GM12878 (cell line): Measurements from ENCODE around the gene F13A1. TPM values are rescaled to one million over a fixed set of nuclear protein-coding genes. Genes with fewer than 3 reads are reported as not detected.

Source experiments
- ATAC-seq: fragments of 200-7000 bp; cut with Tn5 transposase; 3 replicates; pipeline ENCODE4 v1.9.1; 2020; ENCODE audit warnings: mild to moderate bottlenecking, moderate library complexity
- BruUV-seq: library from RNA; stranded (reverse); fragments of 400-500 nt; replicated peaks from 2 replicates; lab custom pipeline; 2021; lab: Mats Ljungman, UMichigan
- CTCF ChIA-PET: fragments of 300-600 bp; sonication (Branson Sonifier 250); formaldehyde crosslinking; extraction: SDS; loops from one replicate; lab custom pipeline; 2021; ENCODE audit warnings: inconsistent platforms; lab: Yijun Ruan, JAX
- POLR2A ChIA-PET: fragments of 350-600 bp; formaldehyde crosslinking; extraction: SDS; loops from one replicate; lab custom pipeline; 2021; ENCODE audit warnings: inconsistent platforms; lab: Charles Lee
- RAD21 ChIA-PET: fragments of 300-600 bp; sonication (Branson Sonifier 250); formaldehyde crosslinking; loops from one replicate; lab custom pipeline; 2023; ENCODE audit warnings: antibody characterized with exemption; ENCODE audit not compliant: unreplicated experiment; lab: Charles Lee
- SMC1A ChIA-PET: fragments of 300-600 bp; sonication (Branson Sonifier 250); formaldehyde crosslinking; loops from one replicate; lab custom pipeline; 2023; ENCODE audit not compliant: unreplicated experiment, uncharacterized antibody; lab: Charles Lee
- DNase-seq: peaks from one replicate; pipeline ENCODE4 v3.0.0-alpha.2; 2011; ENCODE audit warnings: low read depth, low spot score
- FAIRE-seq: peaks from 3 replicates; lab custom pipeline; 2011; peaks lifted over from hg19 to GRCh38; lab: Jason Lieb, UNC
- H2AFZ ChIP-seq: 2 replicates; pipeline ENCODE4 v1.6.0; 2011; ENCODE audit warnings: low read depth, low read length, control low read depth; ENCODE audit not compliant: control insufficient read depth
- H3K27ac ChIP-seq: 2 replicates; pipeline ENCODE4 v1.5.1; 2011; ENCODE audit warnings: control low read depth; ENCODE audit not compliant: control insufficient read depth, insufficient read depth
- H3K27me3 ChIP-seq, 2 experiments: replicated peaks in 1 of 2; 2 replicates each; pipeline versions ENCODE4 v1.6.0 to v1.6.1; 2011; ENCODE audit warnings: low read length in 1 of 2; ENCODE audit not compliant: control insufficient read depth in 2 of 2, insufficient read depth in 2 of 2
- H3K36me3 ChIP-seq, 2 experiments: 2 replicates each; pipeline ENCODE4 v1.5.1; 2011; ENCODE audit warnings: low read length in 1 of 2; ENCODE audit not compliant: control insufficient read depth in 2 of 2, insufficient read depth in 2 of 2
- H3K4me1 ChIP-seq: 2 replicates; pipeline ENCODE4 v1.6.1; 2011; ENCODE audit warnings: mild to moderate bottlenecking, low read length, moderate library complexity, mixed read lengths; ENCODE audit not compliant: control insufficient read depth, insufficient read depth
- H3K4me2 ChIP-seq: 2 replicates; pipeline ENCODE4 v1.6.0; 2011; ENCODE audit warnings: control low read depth; ENCODE audit not compliant: control insufficient read depth, insufficient read depth
- H3K4me3 ChIP-seq: fragments of 200-600 bp; sonication (generic); 2 replicates; pipeline ENCODE4 v1.5.1; 2016
- H3K79me2 ChIP-seq: 2 replicates; pipeline ENCODE4 v1.6.0; 2011; ENCODE audit warnings: low read length; ENCODE audit not compliant: control insufficient read depth, insufficient read depth
- H3K9ac ChIP-seq: 2 replicates; pipeline ENCODE4 v1.8.0; 2011; ENCODE audit warnings: low read length, control low read depth, mixed read lengths; ENCODE audit not compliant: control insufficient read depth, insufficient read depth
- H3K9me3 ChIP-seq: replicated peaks from 3 replicates; pipeline ENCODE4 v1.5.1; 2011; ENCODE audit warnings: mild to moderate bottlenecking, low read length; ENCODE audit not compliant: control insufficient read depth, insufficient read depth
- H4K20me1 ChIP-seq: 2 replicates; pipeline ENCODE4 v1.6.0; 2011; ENCODE audit not compliant: control insufficient read depth, insufficient read depth
- CHD1 ChIP-seq: IDR thresholded peaks from 2 replicates; pipeline ENCODE4 v1.6.1; 2012; ENCODE audit warnings: low read depth, low read length, improper control_type of control experiment
- ZBTB4 ChIP-seq: fragments of 450-650 bp; formaldehyde crosslinking; IDR thresholded peaks from 2 replicates; pipeline ENCODE4 v1.4.0; 2022; ENCODE audit warnings: mild to moderate bottlenecking, moderate library complexity
- ZNF24 ChIP-seq: fragments of 450-650 bp; IDR thresholded peaks from 2 replicates; pipeline ENCODE4 v1.6.1; 2017; ENCODE audit warnings: antibody characterized with exemption, mild to moderate bottlenecking
- WGBS: methylation state at CpG from one replicate; pipeline ENCODE4 v1.1.6; 2016; ENCODE audit warnings: low lambda C conversion rate; ENCODE audit not compliant: insufficient replicate concordance, insufficient coverage; ENCODE audit errors: missing lambda C conversion rate; 5-methylcytosine and 5-hydroxymethylcytosine counted together
- in situ Hi-C: fragments of 300-500 bp; cut with MboI; formaldehyde crosslinking; loops from 9 replicates; pipeline ENCODE4 v1.14.3; 2018; ENCODE audit warnings: mixed read lengths
- intact Hi-C: fragments of 100-400 bp; cut with micrococcal nuclease; formaldehyde crosslinking; loops from one replicate; pipeline ENCODE4 v1.14.2; 2022; ENCODE audit not compliant: unreplicated experiment
- polyA plus RNA-seq, 11 experiments: library from polyadenylated mRNA; depleted of rRNA in 4 of 11; unstranded in 6 of 11; stranded (reverse) in 5 of 11; fragments of >200 nt; fragmentation: Nextera tagmentation in 4 of 11; fragmentation: Illumina TruSeq in 1 of 11; extraction: Ambion mirVana in 4 of 11; extraction: Trizol in 1 of 11; gene quantifications; 1 replicate in 1 of 11; 2 replicates in 10 of 11; pipeline versions ENCODE4 v1.2.1 to v1.2.3, GENCODE V29; 2011 to 2016; ENCODE audit warnings: inconsistent platforms in 2 of 11, missing spikeins in 2 of 11, low read depth in 1 of 11
- total RNA-seq, 4 experiments: library from RNA; depleted of rRNA in 3 of 4; stranded (reverse); fragments of >200 nt in 3 of 4; fragmentation: Illumina TruSeq in 1 of 4; extraction: Trizol in 1 of 4; gene quantifications; 2 replicates each; pipeline versions ENCODE4 v1.2.1 to v1.2.3, GENCODE V29; 2013 to 2021

Gene F13A1
- total and polyA plus RNA-seq, 10 of the 15 experiments (the other 5 are each of a cell fraction or from before 2014, with no cell fraction given), result 0.48 to 1.8 (median 1.0) TPM

GRCh38 chr6:6179858-6180623, 140.4 kb downstream of the F13A1 start:
- Histone ChIP-seq H3K27me3 (no peaks in the 10 kb centered on the region), H3K9ac (no peak overlapping the region), H3K4me1 (no peaks in the 10 kb centered on the region), H3K36me3 (no peaks in the 10 kb centered on the region), H3K79me2 (no peaks in the 10 kb centered on the region), H3K27ac (no peak overlapping the region), H3K9me3 (no peaks in the 10 kb centered on the region), H3K4me2 (no peak overlapping the region), H2AFZ (no peak overlapping the region), H4K20me1 (no peaks in the 10 kb centered on the region), H3K4me3 (no peak overlapping the region)
- SMC1A ChIA-PET, result no interaction called here
- ATAC-seq (no peak), DNase-seq (no peak), FAIRE-seq (no peak)
- TF ChIP-seq ZNF24 (no peak), ZBTB4 (no peak), CHD1 (no peak)
- POLR2A ChIA-PET, result no interaction called here
- in situ Hi-C loops, result no loop called here
- intact Hi-C loops, result no loop called here
- CTCF ChIA-PET, result no interaction called here
- no TSS peak for BruUV-seq
- RAD21 ChIA-PET, result no interaction called here
- WGBS, result 20% methylated on average over 11 of the region's 11 CpGs
